GM19328 (cell line): ENCODE measurements around the gene SVEP1.
"Not testable (repeated sequence)": the region's sequence is repeated elsewhere in the genome, so short reads cannot be mapped to it uniquely, and the experiment has no call there.

Experiments used
- ATAC-seq: cut with Tn5 transposase; IDR thresholded peaks from one replicate; pipeline ENCODE4 v1.9.1; 2021; ENCODE audit warnings: mild to moderate bottlenecking, moderate library complexity; ENCODE audit not compliant: unreplicated experiment

SVEP1 gene

DNA sequence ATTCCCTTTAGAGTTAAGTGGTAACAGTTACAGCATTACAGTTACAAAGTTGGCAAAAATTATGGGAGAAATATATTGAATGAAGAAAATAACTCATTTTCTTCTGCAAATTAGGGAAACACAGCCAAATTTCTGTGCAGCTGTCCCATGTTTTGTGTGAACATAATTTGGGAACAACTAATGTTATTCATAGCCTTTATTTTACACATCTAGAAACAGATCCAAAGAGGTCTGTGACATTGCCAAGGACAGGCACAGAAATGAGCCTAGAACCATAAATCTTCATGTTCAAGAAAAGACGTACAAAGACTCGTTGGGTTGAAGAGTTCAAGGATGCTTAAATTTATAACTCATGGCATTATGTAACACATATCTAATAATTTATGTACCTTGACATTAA lies 127.8 kb downstream of the SVEP1 start:
- ATAC-seq = no peak

DNA sequence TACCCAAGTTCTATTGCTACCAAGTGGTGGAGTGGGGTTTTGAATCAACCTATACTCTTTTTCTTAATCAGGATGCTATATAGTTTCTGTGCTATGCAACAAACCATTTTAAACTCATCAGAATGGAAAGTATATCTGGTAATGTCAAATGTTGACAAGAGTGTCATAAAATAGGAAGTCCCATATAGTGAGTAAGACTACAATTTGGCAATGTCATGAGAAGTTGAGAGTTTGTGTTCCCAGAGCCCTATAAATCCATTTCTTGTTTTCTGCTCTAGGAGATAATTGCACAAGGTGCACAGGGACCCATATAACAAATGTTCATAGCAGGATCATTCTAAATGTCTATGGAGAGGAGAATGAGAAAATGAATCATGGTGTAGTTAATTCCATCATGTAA lies 132.1 kb downstream of the SVEP1 start:
- ATAC-seq = no peak

DNA sequence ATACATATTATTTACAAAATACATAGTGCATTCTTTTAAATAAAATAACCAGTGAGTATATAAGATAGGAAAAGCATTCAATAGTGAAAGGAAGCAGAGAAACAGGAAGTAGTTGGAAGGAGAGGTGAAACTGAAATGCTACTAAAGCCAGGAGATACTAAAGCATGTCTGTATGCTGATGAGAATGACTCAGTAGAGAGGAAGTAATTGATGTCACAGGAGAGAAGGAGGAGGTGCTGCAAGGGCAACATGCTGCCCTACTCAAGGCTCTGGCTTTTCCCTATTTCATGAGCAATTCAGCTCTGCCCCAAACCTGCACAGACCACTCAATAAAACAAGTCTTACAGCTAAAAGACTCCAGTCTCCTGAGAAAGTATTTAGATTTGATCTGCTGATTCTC lies 133.4 kb downstream of the SVEP1 start:
- ATAC-seq = no peak

DNA sequence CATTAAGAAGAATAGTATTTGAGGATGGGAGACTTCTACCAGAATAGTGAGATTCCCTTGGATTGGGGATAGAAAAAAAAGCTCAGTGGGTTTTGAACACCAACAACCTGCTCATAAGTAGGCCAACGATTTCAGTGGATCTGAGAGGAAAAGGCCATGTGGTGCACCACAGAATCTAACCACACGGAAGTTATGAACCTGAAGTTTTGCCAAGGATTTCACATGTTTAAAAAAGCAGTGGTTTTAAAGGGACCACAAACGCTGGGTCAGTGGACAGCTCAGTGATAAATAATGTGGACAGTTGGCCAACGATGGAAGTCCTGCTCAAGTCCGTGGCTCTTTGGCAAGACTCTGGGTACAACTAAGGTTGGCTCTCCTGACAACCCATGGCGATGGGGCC lies 134.6 kb downstream of the SVEP1 start:
- ATAC-seq = no peak

DNA sequence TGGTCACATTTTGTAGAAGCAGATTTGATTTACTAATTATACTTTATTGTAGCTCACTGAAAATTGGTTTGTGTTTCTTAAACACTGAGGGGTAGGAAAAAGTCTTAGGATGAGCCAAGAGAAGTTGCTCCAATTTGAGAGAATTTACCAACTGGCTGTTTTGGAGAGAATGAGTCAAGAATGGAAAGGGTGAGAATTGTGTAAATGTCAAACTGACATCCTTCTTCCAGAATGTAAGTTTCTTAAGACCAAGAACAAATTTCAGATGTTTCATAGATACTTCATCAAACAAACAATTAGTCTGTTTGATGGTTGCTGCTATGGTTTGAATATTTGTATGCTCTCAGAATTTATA lies 135.7 kb downstream of the SVEP1 start:
- no peak for ATAC-seq

DNA sequence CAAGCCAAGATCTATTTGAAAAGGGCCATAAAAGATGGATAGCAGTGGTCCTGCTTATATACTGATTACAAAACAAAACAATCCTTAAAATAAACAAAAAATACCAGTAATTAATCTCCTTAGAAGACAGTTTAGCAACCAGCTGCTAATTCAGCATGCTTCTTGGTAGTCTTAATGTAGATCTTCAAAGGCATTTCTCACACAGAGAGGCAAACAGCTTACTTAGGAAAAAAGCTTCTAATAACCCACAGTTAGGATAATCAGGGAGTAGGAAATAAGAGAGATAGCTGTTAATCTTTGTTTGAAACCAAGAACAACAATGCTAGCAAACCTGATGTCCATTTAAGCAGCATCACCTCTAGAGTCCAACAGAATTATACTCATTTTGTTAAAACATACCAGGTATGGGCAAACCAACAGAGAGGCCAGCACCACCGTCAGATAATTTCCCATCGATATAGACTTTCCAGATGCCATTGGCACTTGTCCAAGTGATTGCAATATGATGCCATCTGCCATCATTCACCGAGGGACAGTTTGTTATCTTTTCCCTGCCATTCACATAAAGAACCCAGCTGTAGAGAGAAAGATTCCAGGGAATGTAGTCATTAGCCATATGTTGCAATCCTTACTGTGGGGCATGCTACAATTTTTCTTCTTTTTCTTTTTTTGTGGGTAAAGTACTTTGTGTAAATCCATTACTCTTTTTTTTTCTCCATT lies 136.2 kb downstream of the SVEP1 start:
- no peak for ATAC-seq

DNA sequence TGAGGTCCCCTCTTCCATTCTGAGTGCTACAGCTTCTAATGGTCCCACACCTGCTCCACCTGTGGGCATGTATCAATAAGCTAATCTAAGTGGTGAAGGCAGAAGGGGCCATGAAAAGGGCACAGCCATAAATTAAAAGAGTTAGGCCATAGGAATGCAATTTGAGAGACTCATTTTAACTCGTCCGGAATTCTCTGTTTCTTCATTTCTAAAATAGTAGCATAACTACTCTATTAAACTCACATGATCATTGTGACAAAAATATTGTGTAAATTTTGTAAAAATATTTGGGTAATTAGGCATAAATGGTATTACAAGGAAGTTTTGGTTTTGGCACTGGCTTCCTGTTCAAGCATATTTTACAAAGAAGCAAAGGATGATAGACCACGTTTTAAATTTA lies 138.7 kb downstream of the SVEP1 start:
- ATAC-seq = no peak

DNA sequence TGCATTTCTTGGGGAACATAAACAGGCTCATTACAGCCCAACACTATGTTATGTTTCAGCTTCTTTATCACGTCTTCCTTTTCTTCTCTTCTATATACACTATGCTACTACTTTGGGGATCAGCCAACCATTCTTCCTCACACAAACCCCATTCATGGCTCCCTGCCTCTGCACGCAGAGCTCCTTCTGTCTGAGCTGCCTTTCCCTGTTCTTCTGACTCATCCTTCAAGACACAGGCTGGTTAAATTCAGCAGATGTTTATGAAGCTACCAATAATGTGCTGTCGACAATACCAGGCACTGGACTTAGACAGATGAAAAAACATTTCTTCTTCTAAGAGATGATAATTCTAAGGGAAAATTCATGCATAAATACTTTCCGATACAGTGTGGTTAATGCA lies 139.4 kb downstream of the SVEP1 start:
- no peak for ATAC-seq

DNA sequence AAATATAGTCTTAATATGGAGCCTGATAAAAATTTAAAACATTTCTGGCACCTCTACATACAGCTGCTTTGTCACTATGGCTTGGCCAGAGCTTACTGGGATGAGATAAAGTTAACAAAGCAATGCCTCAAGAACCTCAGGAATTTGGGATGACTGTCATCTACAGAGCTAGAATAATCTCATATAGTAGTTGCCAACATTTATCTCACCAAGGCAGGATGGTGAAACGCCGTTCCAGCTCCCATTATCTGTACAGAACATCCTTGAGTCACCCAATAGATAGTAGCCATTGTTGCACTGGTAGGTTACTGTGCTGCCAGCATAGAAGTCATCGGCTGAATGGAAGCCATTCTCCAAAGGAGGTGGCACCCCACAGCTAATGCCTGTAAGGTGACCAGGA lies 147.3 kb downstream of the SVEP1 start:
- ATAC-seq = no peak

DNA sequence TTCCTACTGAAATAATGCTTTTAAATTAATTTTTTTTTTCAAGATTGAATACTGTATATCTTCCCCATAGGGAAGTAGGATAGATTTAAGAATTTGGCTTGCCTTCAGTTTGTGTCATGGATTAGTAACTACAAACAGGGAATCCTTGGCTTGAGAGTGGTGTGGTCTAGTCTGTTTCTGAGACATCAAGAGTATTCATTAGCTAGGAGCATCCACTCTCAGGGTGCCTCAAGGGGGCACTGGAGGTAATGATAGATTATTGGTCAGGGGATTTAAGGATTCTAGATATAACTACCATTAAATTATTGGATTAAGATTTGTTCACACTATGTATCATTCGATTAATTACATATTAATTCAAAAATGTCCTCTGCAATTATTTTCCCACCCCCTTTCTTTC lies 150.1 kb downstream of the SVEP1 start:
- no peak for ATAC-seq

DNA sequence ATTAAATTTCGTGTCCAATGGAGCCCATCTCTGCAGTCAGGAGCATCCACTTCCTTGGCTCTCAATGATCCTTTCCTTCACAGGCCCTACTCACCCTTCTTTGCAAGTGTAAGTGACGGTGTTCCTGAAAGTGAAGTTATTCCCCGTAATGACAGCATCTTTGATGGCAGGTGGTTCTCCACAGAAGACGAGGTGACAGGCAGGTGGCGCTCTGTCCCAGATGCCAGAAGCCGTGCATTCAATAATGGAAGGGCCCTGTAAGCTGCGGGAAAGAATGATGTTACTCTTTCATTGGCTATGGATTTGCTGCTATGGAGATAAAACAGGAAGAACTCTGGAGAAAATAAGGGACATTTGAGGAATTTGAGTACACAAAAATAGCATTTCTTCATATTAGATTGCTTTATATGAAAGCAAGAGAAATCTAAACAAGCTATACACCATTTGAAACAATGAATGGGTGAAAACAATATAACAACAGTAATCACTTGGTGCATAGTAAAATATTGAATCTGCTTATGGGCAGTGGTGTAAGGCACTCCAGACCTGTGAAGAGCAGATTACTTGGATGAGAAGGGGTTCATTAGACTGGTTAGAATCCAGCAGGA lies 151.9 kb downstream of the SVEP1 start:
- ATAC-seq = peak; percentile 62

DNA sequence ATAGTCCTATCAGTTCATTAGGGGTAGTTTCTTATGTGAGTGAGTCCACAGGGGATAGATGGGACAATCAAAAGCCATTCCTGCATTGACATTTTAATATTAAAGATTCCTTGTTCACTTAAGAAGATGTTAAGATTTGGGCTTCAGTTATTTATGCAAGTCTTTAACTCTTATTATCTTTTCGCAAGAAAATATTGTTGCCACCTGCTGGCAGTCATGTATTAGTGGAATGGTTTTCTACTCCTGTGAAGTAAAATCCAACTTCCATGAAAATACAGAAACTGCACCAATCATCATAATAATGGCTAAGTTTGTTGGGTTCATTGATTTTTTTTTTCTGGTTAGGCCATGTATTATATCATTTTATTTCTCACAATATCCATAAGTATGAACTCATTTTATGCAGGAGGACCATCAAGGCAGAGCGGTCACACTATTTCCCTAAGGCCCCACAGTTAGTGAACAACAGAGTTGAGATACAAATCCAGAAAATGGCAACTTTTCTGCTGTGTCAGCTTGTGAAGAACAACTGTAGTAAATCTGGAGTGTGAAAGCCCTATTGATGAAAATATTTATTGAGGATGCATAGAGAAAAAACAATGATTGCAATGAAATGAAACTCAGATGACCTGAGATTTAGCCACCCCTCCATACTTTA lies 153.4 kb downstream of the SVEP1 start:
- no peak for ATAC-seq

DNA sequence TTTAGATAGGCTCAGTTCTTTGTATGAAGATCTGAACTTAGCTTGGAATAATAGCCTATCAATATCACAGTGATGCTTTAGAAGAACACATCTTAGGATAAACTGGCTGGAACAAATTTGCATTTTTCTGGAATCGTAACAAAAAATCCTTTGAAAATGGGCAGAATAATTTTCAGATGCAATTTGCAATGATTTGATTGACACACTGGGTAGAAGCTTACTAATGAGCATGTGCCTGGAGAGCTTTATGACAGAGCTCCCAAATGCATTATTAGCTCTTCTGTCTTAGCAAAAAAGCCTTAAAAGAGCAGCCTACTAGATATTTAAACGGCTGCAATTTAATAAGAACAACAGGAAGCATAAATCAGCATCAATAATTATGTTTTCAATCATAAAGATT lies 165.1 kb downstream of the SVEP1 start:
- no peak for ATAC-seq

DNA sequence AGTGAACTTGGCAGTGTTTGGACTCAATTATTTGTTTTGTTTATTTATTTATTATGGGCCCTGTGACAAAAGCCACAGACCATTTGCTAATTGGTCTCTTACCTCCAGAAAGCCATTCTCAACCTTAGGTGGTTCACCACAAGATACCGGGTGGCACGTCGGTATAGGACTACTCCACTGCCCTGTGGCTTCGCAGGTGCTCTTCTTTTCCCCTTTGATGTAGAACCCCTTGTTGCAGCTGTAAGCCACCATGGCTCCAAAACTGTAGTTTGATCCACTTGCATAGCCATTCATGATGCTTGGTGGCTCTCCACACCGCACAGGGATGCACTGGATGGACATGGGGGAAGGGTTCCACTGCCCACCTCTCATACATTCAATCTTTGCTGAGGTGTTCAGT lies 168.6 kb downstream of the SVEP1 start:
- ATAC-seq = no peak

DNA sequence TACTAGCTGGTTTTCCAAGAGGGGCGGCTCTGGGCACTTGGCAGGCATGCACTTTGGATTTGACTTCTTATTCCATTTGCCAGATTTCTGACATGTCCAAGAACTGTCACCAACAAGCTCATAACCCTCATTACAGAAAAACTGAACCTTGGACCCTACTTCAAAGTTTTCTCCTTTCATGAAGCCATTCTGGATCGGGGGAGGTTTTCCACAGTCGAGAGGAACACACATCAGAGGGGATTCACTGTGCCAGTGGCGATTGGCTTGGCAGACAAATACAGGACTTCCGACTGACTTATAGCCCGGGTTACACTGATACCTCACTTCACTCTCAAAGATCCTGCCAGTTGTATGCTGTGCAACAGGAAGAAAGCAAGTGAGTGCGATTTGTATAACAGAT lies 170.9 kb downstream of the SVEP1 start:
- ATAC-seq = no peak

DNA sequence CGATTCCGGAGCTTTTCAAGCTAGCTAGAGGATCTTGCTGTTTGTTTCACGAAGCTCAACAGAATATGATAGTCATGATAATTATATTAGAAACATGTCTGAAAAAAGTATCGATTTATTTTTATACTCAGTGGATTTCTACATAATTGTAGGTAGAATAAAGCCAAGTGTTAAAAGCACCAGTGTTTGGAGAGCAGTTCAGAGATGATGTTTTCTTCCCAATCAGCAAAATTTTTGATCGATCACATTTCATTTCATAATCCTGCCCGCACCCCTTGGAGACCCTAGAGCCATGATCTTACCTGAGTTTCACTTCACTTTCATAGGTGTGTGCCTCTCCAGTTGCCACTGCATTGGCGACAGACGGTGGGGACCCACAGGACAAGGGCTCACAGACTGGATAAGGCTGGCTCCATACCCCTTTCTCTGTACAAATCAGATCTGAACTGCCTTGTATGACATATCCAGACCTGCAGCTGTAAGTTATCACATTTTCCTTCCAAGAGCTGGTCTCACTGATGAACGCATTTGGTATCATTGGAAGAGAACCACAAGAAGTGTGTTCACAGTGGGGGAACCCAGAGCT lies 173.6 kb downstream of the SVEP1 start:
- no peak for ATAC-seq

DNA sequence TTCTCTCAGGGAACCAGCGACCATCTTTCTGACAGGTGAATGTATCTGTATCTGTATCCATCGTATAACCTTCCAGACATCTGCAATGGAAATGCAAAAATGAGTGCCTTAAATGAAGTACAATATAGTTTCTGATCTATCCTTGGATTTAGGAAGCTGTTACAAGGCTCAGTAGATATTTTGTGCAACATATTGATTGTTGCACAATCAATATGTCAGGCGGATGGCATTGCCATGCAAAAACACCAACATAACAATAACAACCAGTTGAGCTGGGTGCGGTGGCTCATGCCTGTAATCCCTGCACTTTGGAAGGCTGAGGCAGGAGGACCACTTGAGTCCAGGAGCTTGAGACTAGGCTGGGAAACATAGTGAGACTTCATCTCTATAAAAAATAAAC lies 175.1 kb downstream of the SVEP1 start:
- ATAC-seq = no peak

DNA sequence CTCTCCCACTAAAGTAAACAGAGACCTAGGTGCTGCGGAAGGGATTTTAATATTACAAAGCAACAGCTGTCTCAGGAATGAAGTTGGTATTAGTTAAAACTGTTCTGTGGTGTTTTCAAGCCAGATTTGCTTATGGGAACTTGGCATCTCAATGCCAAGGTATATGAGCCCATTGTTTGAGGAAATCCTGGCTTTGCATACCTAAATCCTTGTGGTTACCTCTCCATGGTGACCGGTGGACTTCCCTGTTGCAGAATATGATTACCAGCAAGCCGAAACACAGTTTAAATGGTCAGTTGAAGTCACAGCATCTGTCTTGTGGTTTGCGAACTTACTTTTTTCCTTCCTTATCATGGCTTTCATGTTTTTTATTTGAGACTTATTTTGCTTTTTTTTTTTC lies 179.6 kb downstream of the SVEP1 start:
- no peak for ATAC-seq

DNA sequence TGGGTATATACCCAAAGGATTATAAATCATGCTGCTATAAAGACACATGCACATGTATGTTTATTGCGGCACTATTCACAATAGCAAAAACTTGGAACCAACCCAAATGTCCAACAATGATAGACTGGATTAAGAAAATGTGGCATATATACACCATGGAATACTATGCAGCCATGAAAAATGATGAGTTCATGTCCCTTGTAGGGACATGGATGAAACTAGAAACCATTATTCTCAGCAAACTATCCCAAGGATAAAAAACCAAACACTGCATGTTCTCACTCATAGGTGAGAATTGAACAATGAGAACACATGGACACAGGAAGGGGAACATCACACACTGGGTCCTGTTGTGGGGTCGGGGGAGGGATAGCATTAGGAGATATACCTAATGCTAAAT lies 180.5 kb downstream of the SVEP1 start:
- ATAC-seq = not testable (repeated sequence)

DNA sequence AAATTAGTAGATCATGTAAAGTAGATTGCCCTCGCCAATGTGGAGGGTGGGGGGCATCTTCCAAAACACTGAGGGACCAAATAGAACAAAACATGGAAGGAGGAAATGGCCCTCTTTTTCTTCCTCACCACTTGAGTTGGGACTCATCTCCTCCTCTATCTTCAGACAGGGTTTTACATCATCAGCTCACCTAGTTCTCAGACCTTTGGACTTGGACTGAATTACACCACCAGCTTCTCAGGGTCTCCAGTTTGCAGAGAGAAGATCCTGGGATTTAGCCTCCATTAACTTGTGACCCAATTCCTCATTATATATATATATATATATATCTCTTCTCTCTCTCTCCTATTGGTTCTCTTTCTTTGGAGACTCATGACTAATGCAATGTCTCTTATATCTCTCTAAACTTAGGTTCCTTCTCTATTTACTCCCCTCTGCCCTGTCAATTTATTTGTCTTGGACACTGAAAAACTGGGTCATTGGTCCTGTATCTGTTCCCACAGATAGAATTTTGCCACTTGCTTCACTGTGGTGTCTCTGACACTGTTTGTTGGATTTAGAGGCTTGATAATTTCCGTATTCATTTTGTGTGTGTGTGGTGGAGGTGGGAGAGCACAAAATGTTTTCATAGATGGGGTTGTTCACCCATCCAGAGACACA lies 187.6 kb downstream of the SVEP1 start:
- ATAC-seq = no peak

DNA sequence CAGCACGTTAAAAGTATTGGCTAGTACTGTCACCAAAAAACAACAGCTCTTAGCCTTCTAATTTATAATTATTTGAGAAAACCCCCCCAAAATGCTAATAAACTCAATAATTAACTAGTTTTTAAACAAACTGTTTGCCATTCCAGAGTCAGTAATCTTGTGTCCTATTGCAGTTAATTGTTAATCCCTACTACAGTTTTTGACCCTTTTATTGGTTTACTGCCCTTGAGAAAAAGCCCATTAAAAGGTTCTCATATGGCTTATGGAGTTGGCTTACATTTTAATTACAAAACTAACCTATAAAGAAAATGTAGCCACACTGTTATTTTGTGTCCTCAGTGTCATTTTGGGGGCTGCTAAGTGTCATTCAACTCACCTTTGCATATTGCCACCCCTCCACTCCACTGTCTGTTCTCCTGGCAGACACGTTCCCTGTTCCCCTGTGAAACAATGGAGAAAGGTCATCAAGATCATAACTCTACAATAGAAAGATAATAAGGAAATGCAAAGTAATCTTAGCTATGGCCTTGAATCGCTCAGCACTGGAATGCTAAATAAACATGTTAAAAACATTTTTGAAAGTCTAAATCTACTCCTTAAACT lies 190.3 kb downstream of the SVEP1 start:
- ATAC-seq = no peak
